Activated B cell treated with CpG ODN at 0.5 μM for 24 hours (primary cell): ENCODE measurements around the gene MESP1. TPM values are rescaled to one million over a fixed set of nuclear protein-coding genes. Genes with fewer than 3 reads are reported as not detected.
"Not testable (repeated sequence)": the region's sequence is repeated elsewhere in the genome, so short reads cannot be mapped to it uniquely, and the experiment has no call there.

Experiments
- ATAC-seq: fragments of 200-7000 bp; cut with Tn5 transposase; one replicate; pipeline ENCODE4 v1.10.0; 2021; ENCODE audit warnings: low read depth, mild to moderate bottlenecking, moderate library complexity
- CTCF ChIA-PET: fragments of 350-600 bp; sonication (Branson Sonifier 250); formaldehyde crosslinking; loops from one replicate; lab custom pipeline; 2021; ENCODE audit warnings: antibody characterized with exemption; lab: Charles Lee
- POLR2A ChIA-PET: fragments of 350-600 bp; sonication (Branson Sonifier 250); formaldehyde crosslinking; loops from one replicate; lab custom pipeline; 2021; ENCODE audit warnings: antibody characterized with exemption; lab: Charles Lee
- DNase-seq: peaks from one replicate; pipeline ENCODE4 v3.0.0; 2022
- H3K27ac Mint-ChIP-seq: one replicate; pipeline ENCODE4 v1.8.0; 2020; ENCODE audit warnings: mixed read lengths
- H3K27me3 Mint-ChIP-seq: one replicate; pipeline ENCODE4 v1.8.0; 2021; ENCODE audit warnings: mixed read lengths
- H3K36me3 Mint-ChIP-seq: one replicate; pipeline ENCODE4 v1.8.0; 2021; ENCODE audit warnings: low read depth, mixed read lengths
- H3K4me1 Mint-ChIP-seq: one replicate; pipeline ENCODE4 v1.8.0; 2021; ENCODE audit warnings: mixed read lengths
- H3K4me3 Mint-ChIP-seq: one replicate; pipeline ENCODE4 v1.8.0; 2020; ENCODE audit warnings: mild to moderate bottlenecking, mixed read lengths
- H3K9me3 Mint-ChIP-seq: one replicate; pipeline ENCODE4 v1.8.0; 2020; ENCODE audit warnings: mixed read lengths
- CTCF ChIP-seq: fragments of 200-600 bp; IDR thresholded peaks from one replicate; pipeline ENCODE4 v1.8.0; 2022; ENCODE audit warnings: antibody characterized with exemption, mild to moderate bottlenecking
- intact Hi-C: fragments of 100-400 bp; cut with micrococcal nuclease; formaldehyde crosslinking; loops from one replicate; pipeline ENCODE4 v1.15.1; 2024
- total RNA-seq: library from RNA; stranded (reverse); gene quantifications from 2 replicates; pipeline ENCODE4 v1.2.3, GENCODE V29; 2022

MESP1 gene
- total RNA-seq, 1 donor from 2014 or later = 0.24 TPM

- CTCF ChIA-PET = no interaction called here
Observed at GRCh38 chr15:89795996-89796395, 44.9 kb upstream of the MESP1 start.

DNA sequence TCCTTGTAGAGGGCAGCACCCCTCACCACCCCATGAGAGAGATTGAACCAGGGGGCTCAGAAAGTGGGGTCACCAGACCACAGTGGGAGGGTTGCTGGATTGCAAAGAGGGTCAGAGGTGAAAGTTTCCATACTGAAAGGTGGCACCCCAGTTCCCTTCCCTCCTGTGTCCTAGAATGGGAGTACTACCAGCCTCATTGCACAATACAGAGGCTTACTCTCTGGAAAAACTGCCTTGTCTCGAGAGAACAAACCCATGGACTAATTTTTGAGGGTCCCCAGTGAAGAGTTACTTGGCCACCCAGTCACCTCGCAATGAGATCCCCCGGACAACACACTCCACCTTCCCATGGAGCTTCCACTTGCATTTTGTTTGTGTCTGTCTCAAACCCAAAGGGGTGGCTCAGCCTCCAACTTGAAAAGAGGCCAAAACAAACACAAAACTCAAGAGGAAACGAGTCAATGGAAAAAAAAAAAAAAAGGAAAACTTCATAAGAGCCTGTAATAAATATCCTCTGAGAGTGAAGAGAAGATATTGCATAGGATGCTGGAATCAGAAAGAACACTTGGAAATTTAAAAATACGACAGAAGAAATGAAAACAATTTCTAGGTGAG is 43.7 kb upstream of the MESP1 start:
- Mint-ChIP-seq H3K4me3 (no peak overlapping the region), H3K27me3 (no peaks in the 10 kb centered on the region), H3K27ac (no peak overlapping the region), H3K36me3 (no peaks in the 10 kb centered on the region), H3K4me1 (peaks cover 9% of the 10 kb centered on the region), H3K9me3 (peaks cover 2% of the 10 kb centered on the region)
- CTCF ChIA-PET = no interaction called here
- POLR2A ChIA-PET = no interaction called here
- TF ChIP-seq CTCF = no peak
- intact Hi-C loops = no loop called here
- DNase-seq (no peak), ATAC-seq (no peak)

More at GRCh38 chr15:89795996-89796395, 44.9 kb upstream of the MESP1 start:
- no peaks in the 10 kb centered on the region for H3K27me3 Mint-ChIP-seq
- H3K9me3 Mint-ChIP-seq = peaks cover 2% of the 10 kb centered on the region
- H3K4me1 Mint-ChIP-seq = peaks cover 15% of the 10 kb centered on the region
- POLR2A ChIA-PET = interaction anchor here (0.7 kb wide), 1 partner anchor 163 kb away, joined by 4 read pairs; no protein-coding TSS in a partner anchor
- no peak for ATAC-seq
- H3K36me3 Mint-ChIP-seq = no peaks in the 10 kb centered on the region
- H3K4me3 Mint-ChIP-seq = no peak overlapping the region
- intact Hi-C loops = no loop called here
- no peak for TF ChIP-seq CTCF
- no peak overlapping the region for H3K27ac Mint-ChIP-seq
- no peak for DNase-seq

DNA sequence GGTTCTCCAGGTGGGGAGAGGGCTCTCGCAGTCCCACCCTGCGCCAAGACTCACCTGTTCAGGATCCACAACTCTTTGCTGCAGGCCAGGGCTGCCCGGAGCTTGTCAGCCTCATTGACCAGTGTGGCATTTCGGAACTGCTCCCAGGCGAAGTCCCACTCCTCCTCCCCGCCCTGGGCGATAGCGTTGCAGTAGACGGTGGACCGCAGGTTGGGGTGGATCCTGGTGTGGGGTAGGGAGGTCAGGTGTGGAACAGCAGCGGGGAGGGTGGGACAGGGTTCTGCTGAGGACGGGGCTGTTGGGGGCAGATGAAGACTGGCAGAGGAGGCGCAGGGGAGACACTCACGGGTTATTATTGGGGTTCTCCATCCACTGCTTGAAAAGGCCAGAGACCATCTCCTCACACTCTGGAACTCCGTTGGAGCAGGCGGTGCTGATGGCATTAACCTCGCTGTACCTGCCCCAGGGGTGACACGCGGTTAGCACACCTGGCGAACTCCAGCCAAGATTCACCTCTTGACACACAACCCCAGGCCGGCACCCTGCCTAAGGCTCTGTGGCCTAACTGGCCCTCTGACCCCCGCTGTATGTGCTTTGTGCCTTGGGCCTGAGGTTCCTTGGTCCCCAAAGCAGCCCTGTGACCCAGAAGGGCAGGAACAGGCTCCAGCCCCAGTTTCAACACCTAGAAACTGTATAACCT is 41.2 kb upstream of the MESP1 start:
- no peaks in the 10 kb centered on the region for H3K36me3 Mint-ChIP-seq
- TF ChIP-seq CTCF = no peak
- peaks cover 8% of the 10 kb centered on the region for H3K9me3 Mint-ChIP-seq
- H3K4me3 Mint-ChIP-seq = no peak overlapping the region
- ATAC-seq = no peak
- H3K27me3 Mint-ChIP-seq = no peaks in the 10 kb centered on the region
- CTCF ChIA-PET = no interaction called here
- DNase-seq = no peak
- H3K27ac Mint-ChIP-seq = no peak overlapping the region
- no peaks in the 10 kb centered on the region for H3K4me1 Mint-ChIP-seq
- intact Hi-C loops = no loop called here
- POLR2A ChIA-PET = no interaction called here

GRCh38 chr15:89790661-89791060 is 39.6 kb upstream of the MESP1 start:
- Mint-ChIP-seq H3K9me3 (peaks cover 6% of the 10 kb centered on the region), H3K36me3 (no peaks in the 10 kb centered on the region), H3K27me3 (no peaks in the 10 kb centered on the region), H3K4me3 (no peak overlapping the region), H3K27ac (no peak overlapping the region), H3K4me1 (no peaks in the 10 kb centered on the region)
- intact Hi-C loops = no loop called here
- DNase-seq (no peak), ATAC-seq (no peak)
- CTCF ChIA-PET = interaction anchor here (1.0 kb wide), 1 partner anchor 84 kb away, joined by 3 read pairs; no protein-coding TSS in a partner anchor
- TF ChIP-seq CTCF = no peak
- POLR2A ChIA-PET = no interaction called here

- intact Hi-C loops = no loop called here
- TF ChIP-seq CTCF = no peak
- ChIA-PET POLR2A (no interaction called here), CTCF (interaction anchor here (1.0 kb wide), 1 partner anchor 85 kb away, joined by 3 read pairs; no protein-coding TSS in a partner anchor)
- no peaks in the 10 kb centered on the region for H3K4me1 Mint-ChIP-seq
- ATAC-seq = no peak
- H3K36me3 Mint-ChIP-seq = no peaks in the 10 kb centered on the region
- H3K27me3 Mint-ChIP-seq = no peaks in the 10 kb centered on the region
- H3K27ac Mint-ChIP-seq = no peak overlapping the region
- no peak for DNase-seq
- peaks cover 6% of the 10 kb centered on the region for H3K9me3 Mint-ChIP-seq
- H3K4me3 Mint-ChIP-seq = no peak overlapping the region
Observed at GRCh38 chr15:89790206-89790605, 39.2 kb upstream of the MESP1 start.

DNA sequence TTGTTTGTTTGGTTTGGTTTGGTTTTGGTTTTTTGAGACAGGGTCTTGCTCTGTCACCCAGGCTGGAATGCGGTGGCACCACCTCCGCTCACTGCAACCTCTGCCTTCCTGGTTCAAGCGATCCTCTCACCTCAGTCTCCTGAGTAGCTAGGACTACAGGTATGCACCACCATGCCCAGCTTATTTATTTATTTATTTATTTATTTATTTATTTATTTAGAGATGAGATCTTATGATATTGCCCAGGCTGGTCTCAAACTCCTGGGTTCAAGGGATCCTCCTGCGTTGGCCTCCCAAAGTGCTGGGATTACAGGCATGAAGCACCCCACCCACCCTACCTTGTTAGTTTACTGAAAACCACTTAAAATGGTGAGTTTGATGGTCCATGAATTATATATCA is 37.5 kb upstream of the MESP1 start:
- H3K9me3 Mint-ChIP-seq, ATAC-seq, H3K36me3 Mint-ChIP-seq, H3K4me1 Mint-ChIP-seq, intact Hi-C loops, POLR2A ChIA-PET, H3K4me3 Mint-ChIP-seq, CTCF ChIA-PET, H3K27me3 Mint-ChIP-seq, H3K27ac Mint-ChIP-seq, DNase-seq: not testable (repeated sequence)
